H1 (cell line): ENCODE results near the gene PRKAG1. TPM values are rescaled to one million over a fixed set of nuclear protein-coding genes. Genes with fewer than 3 reads are reported as not detected.

Experiments
- NANOG ChIP-seq: IDR thresholded peaks from 2 replicates; pipeline ENCODE4 v1.6.1; 2011; ENCODE audit warnings: low read length, low read depth, mild to moderate bottlenecking, inconsistent platforms; ENCODE audit not compliant: insufficient read depth, poor library complexity, severe bottlenecking
- POLR2AphosphoS5 ChIP-seq: IDR thresholded peaks from 2 replicates; pipeline ENCODE4 v1.6.1; 2011; ENCODE audit warnings: low read depth, low read length
- RAD21 ChIP-seq, 2 experiments: IDR thresholded peaks in 1 of 2; conservative IDR thresholded peaks in 1 of 2; 2 replicates each; pipeline ENCODE4 v1.6.1; 2011; ENCODE audit warnings: low read depth in 2 of 2, low read length in 2 of 2, improper control_type of control experiment in 1 of 2, inconsistent platforms in 1 of 2, mild to moderate bottlenecking in 1 of 2, moderate library complexity in 1 of 2
- SAP30 ChIP-seq: fragments of 300-600 bp; sonication (generic); IDR thresholded peaks from 2 replicates; pipeline ENCODE4 v1.7.1; 2012; ENCODE audit warnings: low read length, moderate library complexity, mild to moderate bottlenecking, inconsistent platforms; ENCODE audit not compliant: insufficient read depth, insufficient replicate concordance
- YY1 ChIP-seq: IDR thresholded peaks from 2 replicates; pipeline ENCODE4 v1.6.1; 2011; ENCODE audit warnings: low read depth, mild to moderate bottlenecking, low read length
- polyA plus RNA-seq, 7 experiments: library from polyadenylated mRNA; depleted of rRNA in 3 of 7; stranded (reverse) in 5 of 7; unstranded in 2 of 7; fragments of >200 nt in 5 of 7; fragments of 200-250 nt in 2 of 7; gene quantifications; 1 replicate in 5 of 7; 2 replicates in 1 of 7; 4 replicates in 1 of 7; pipeline versions ENCODE4 v1.2.1 to v1.2.3, GENCODE V29; 2011 to 2013; ENCODE audit warnings: missing spikeins in 2 of 7, mixed read lengths in 2 of 7
- total RNA-seq: library from RNA; stranded (reverse); fragmentation: NEBNext Ultra II Directional; extraction: Animal tissue kit (Norgen Biotek cat#: 25700); gene quantifications from 2 replicates; pipeline ENCODE4 v1.2.1, GENCODE V29; 2021

PRKAG1 gene
- total and polyA plus RNA-seq, 2 of the 8 experiments (the other 6 are each of a cell fraction or from before 2014, with no cell fraction given): 38.6 to 57.5 TPM

DNA sequence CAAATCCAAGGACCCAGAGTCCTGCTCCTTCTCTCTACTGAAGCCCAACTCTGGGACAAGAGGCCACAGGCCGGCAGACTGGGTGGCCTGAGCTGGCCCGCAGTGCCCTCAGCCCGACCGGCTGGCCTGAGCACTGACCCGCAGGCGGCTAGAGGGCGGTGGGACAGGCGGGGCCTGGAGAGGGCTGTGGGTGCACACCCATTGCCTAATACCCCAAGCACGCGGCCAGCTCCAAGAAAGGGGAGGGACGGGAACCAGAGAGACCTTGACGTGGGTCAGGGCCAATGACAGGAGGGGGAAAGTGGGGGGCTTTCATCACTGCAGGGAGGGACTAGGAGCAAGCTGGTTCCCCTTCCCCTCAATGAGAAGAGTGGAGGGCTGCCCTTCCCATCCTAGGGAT, 45.0 kb downstream of the PRKAG1 start (continued):
- no peak for TF ChIP-seq NANOG
- no peak for TF ChIP-seq SAP30
- no peak for TF ChIP-seq YY1
- no peak for TF ChIP-seq POLR2AphosphoS5
- no peak for TF ChIP-seq RAD21 (IDR thresholded peaks at IDR 0.05 in 1 of 2, conservative IDR thresholded peaks at IDR 0.05 in 1 of 2; ENCODE audit: low read depth in 2 of 2, low read length in 2 of 2)
- TF ChIP-seq, all 59 proteins: peak for 3
